Endothelial cell of umbilical vein (primary cell): ENCODE results near the gene OSBPL9. TPM values are rescaled to one million over a fixed set of nuclear protein-coding genes. Genes with fewer than 3 reads are reported as not detected.

ENCODE experiments used
- BruUV-seq: library from RNA; stranded (reverse); fragments of 400-500 nt; replicated peaks from 2 replicates; lab custom pipeline; 2021; lab: Mats Ljungman, UMichigan
- CTCF ChIA-PET: fragments of 300-600, 350-600 bp; sonication (Branson Sonifier 250); formaldehyde crosslinking; loops from one replicate; lab custom pipeline; 2021; ENCODE audit warnings: antibody characterized with exemption, inconsistent platforms; lab: Charles Lee
- POLR2A ChIA-PET: fragments of 300-600, 350-600 bp; sonication (Branson Sonifier 250); formaldehyde crosslinking; loops from one replicate; lab custom pipeline; 2021; ENCODE audit warnings: antibody characterized with exemption, inconsistent platforms; lab: Charles Lee
- DNase-seq: peaks from one replicate; pipeline ENCODE4 v3.0.0-alpha.2; 2011; ENCODE audit warnings: low read depth, low spot score
- FAIRE-seq: peaks from 2 replicates; lab custom pipeline; 2011; peaks lifted over from hg19 to GRCh38; lab: Jason Lieb, UNC
- H2AFZ ChIP-seq: 2 replicates; pipeline ENCODE4 v1.6.0; 2012; ENCODE audit warnings: low read depth, low read length, control low read depth, inconsistent platforms
- H3K27ac ChIP-seq: 2 replicates; pipeline ENCODE4 v1.5.1; 2011; ENCODE audit warnings: low read depth, mild to moderate bottlenecking, control low read depth, low read length, moderate library complexity; ENCODE audit not compliant: insufficient read depth
- H3K27me3 ChIP-seq, 2 experiments: 2 replicates each; pipeline versions ENCODE4 v1.6.0 to v1.6.1; 2011; ENCODE audit warnings: low read length in 2 of 2, mixed read lengths in 1 of 2; ENCODE audit not compliant: control insufficient read depth in 2 of 2, insufficient read depth in 2 of 2
- H3K36me3 ChIP-seq, 2 experiments: 2 replicates in 1 of 2; 3 replicates in 1 of 2; pipeline ENCODE4 v1.5.1; 2011; ENCODE audit warnings: low read length in 2 of 2, mild to moderate bottlenecking in 1 of 2, moderate library complexity in 1 of 2; ENCODE audit not compliant: control insufficient read depth in 2 of 2, insufficient read depth in 2 of 2; ENCODE audit errors: extremely low read depth in 1 of 2
- H3K4me1 ChIP-seq: 3 replicates; pipeline ENCODE4 v1.5.1; 2011; ENCODE audit warnings: mild to moderate bottlenecking, low read length; ENCODE audit not compliant: control insufficient read depth, insufficient read depth; ENCODE audit errors: extremely low read depth
- H3K4me2 ChIP-seq: 2 replicates; pipeline ENCODE4 v1.6.1; 2011; ENCODE audit warnings: low read length, control low read depth, mixed read lengths; ENCODE audit not compliant: insufficient read depth
- H3K4me3 ChIP-seq, 3 experiments: fragments of 200-600 bp in 1 of 3; sonication (generic), shearing (Covaris generic) in 1 of 3; replicated peaks in 1 of 3; 2 replicates each; pipeline ENCODE4 v1.5.1; 2011 to 2016; ENCODE audit warnings: control low read depth in 3 of 3, low read length in 3 of 3, mild to moderate bottlenecking in 2 of 3, inconsistent platforms in 1 of 3, low read depth in 1 of 3, moderate library complexity in 1 of 3; ENCODE audit not compliant: insufficient read depth in 1 of 3
- H3K79me2 ChIP-seq: 2 replicates; pipeline ENCODE4 v1.6.0; 2012; ENCODE audit warnings: low read length, inconsistent platforms; ENCODE audit not compliant: control insufficient read depth, insufficient read depth
- H3K9ac ChIP-seq: replicated peaks from 2 replicates; pipeline ENCODE3; 2011; ENCODE audit warnings: low read length, control low read depth; ENCODE audit not compliant: insufficient read depth; ENCODE audit errors: extremely low read depth
- H3K9me1 ChIP-seq: replicated peaks from 3 replicates; pipeline ENCODE4 v1.6.0; 2011; ENCODE audit warnings: mild to moderate bottlenecking, low read length; ENCODE audit not compliant: control insufficient read depth, insufficient read depth; ENCODE audit errors: extremely low read depth
- H3K9me3 ChIP-seq: replicated peaks from 2 replicates; pipeline ENCODE4 v1.5.1; 2012; ENCODE audit warnings: low read length, inconsistent platforms; ENCODE audit not compliant: control insufficient read depth, insufficient read depth
- H4K20me1 ChIP-seq: replicated peaks from 2 replicates; pipeline ENCODE3; 2011; ENCODE audit warnings: mild to moderate bottlenecking, low read length; ENCODE audit not compliant: control insufficient read depth, insufficient read depth; ENCODE audit errors: extremely low read depth
- FOS ChIP-seq: IDR thresholded peaks from 2 replicates; pipeline ENCODE4 v1.6.1; 2011; ENCODE audit warnings: mild to moderate bottlenecking, low read length, moderate library complexity, borderline replicate concordance; ENCODE audit not compliant: insufficient read depth
- GATA2 ChIP-seq: IDR thresholded peaks from 2 replicates; pipeline ENCODE4 v1.7.0; 2011; ENCODE audit warnings: low read depth, mild to moderate bottlenecking, moderate library complexity, mixed read lengths, low read length; ENCODE audit not compliant: insufficient read length, insufficient read depth
- JUN ChIP-seq: IDR thresholded peaks from 2 replicates; pipeline ENCODE4 v1.6.1; 2011; ENCODE audit warnings: borderline replicate concordance, low read depth; ENCODE audit not compliant: insufficient read length, insufficient read depth
- POLR2AphosphoS5 ChIP-seq: IDR thresholded peaks from 2 replicates; pipeline ENCODE4 v1.6.1; 2012; ENCODE audit warnings: low read depth, mild to moderate bottlenecking, control low read depth, low read length, moderate library complexity; ENCODE audit not compliant: insufficient read depth
- dilution Hi-C: fragments of 300-500 bp; cut with MboI; formaldehyde crosslinking; loops from one replicate; pipeline ENCODE4 v1.15.0; 2019; ENCODE audit warnings: low sequenced_read_pairs; ENCODE audit not compliant: extremely low pct_ligation_motif_present
- intact Hi-C: fragments of 100-400 bp; cut with micrococcal nuclease; formaldehyde crosslinking; loops from one replicate; pipeline ENCODE4 v1.10.0; 2022
- polyA plus RNA-seq, 4 experiments: library from polyadenylated mRNA; depleted of rRNA in 3 of 4; stranded (reverse) in 3 of 4; unstranded in 1 of 4; fragments of >200 nt; gene quantifications; 2 replicates each; pipeline versions ENCODE4 v1.2.1 to v1.2.3, GENCODE V29; 2011 to 2012; ENCODE audit warnings: missing spikeins in 1 of 4
- total RNA-seq: library from RNA; stranded (reverse); gene quantifications from 2 replicates; pipeline ENCODE4 v1.2.3, GENCODE V29; 2021
- TF ChIP-seq, protein P1 (sequence below), 2 donors: IDR thresholded peaks; 1 replicate in 1 of 2; 2 replicates in 1 of 2; pipeline ENCODE4 v1.5.1; 2011; ENCODE audit warnings: low read length in 2 of 2, mild to moderate bottlenecking in 2 of 2, moderate library complexity in 2 of 2, control low read depth in 1 of 2, inconsistent platforms in 1 of 2, low read depth in 1 of 2; ENCODE audit not compliant: insufficient read depth in 1 of 2; ENCODE audit errors: extremely low read depth in 1 of 2

OSBPL9 gene
- total and polyA plus RNA-seq, 2 donors (not counting 3 experiments of a cell fraction or from before 2014, with no cell fraction given): 46.2 to 80.3 TPM

DNA sequence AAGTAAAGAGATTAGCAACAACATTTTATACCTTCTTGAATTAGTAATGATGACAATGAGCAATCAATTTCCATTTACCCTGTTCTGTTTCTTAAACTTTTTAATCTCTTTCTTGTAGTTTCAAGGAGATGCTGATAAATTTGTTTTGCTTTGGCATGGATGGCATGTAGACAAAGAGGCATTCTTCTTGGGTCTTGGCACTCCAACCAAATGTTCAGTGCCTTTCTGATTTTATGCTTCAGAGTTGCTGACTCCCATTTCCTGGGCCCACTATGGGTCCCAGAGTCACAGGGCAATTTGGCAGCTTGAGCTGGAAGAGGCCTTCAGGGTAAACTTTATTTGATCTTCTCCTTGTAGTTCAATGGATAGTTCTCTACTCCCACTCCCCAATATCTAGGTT is 42.1 kb upstream of the OSBPL9 start:
- dilution Hi-C loops: no loop called here
- no peaks in the 10 kb centered on the region for H3K9me3 ChIP-seq
- BruUV-seq: no TSS peak
- H2AFZ ChIP-seq: no peak overlapping the region
- no peak overlapping the region for H3K27ac ChIP-seq
- H3K4me1 ChIP-seq: peaks cover 18% of the 10 kb centered on the region
- H3K4me2 ChIP-seq: no peak overlapping the region
- H3K9ac ChIP-seq: no peak overlapping the region
- H4K20me1 ChIP-seq: no peaks in the 10 kb centered on the region
- TF ChIP-seq FOS: no peak
- TF ChIP-seq, protein P1, sequence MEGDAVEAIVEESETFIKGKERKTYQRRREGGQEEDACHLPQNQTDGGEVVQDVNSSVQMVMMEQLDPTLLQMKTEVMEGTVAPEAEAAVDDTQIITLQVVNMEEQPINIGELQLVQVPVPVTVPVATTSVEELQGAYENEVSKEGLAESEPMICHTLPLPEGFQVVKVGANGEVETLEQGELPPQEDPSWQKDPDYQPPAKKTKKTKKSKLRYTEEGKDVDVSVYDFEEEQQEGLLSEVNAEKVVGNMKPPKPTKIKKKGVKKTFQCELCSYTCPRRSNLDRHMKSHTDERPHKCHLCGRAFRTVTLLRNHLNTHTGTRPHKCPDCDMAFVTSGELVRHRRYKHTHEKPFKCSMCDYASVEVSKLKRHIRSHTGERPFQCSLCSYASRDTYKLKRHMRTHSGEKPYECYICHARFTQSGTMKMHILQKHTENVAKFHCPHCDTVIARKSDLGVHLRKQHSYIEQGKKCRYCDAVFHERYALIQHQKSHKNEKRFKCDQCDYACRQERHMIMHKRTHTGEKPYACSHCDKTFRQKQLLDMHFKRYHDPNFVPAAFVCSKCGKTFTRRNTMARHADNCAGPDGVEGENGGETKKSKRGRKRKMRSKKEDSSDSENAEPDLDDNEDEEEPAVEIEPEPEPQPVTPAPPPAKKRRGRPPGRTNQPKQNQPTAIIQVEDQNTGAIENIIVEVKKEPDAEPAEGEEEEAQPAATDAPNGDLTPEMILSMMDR (IDR thresholded peaks at IDR 0.05; ENCODE audit: extremely low read depth in 1 of 2, insufficient read depth in 1 of 2, low read depth in 1 of 2, low read length in 2 of 2): no peak
- ChIA-PET CTCF (interaction anchor here (0.8 to 1.6 kb wide), 4 partner anchors 10 to 194 kb away, joined by 3 read pairs; no protein-coding TSS in a partner anchor), POLR2A (no interaction called here)
- H3K9me1 ChIP-seq: no peaks in the 10 kb centered on the region
- H3K36me3 ChIP-seq: no peaks in the 10 kb centered on the region
- intact Hi-C loops: no loop called here
- FAIRE-seq (no peak), DNase-seq (no peak)
- no peaks in the 10 kb centered on the region for H3K79me2 ChIP-seq
- no peaks in the 10 kb centered on the region for H3K27me3 ChIP-seq
- H3K4me3 ChIP-seq: no peak overlapping the region

DNA sequence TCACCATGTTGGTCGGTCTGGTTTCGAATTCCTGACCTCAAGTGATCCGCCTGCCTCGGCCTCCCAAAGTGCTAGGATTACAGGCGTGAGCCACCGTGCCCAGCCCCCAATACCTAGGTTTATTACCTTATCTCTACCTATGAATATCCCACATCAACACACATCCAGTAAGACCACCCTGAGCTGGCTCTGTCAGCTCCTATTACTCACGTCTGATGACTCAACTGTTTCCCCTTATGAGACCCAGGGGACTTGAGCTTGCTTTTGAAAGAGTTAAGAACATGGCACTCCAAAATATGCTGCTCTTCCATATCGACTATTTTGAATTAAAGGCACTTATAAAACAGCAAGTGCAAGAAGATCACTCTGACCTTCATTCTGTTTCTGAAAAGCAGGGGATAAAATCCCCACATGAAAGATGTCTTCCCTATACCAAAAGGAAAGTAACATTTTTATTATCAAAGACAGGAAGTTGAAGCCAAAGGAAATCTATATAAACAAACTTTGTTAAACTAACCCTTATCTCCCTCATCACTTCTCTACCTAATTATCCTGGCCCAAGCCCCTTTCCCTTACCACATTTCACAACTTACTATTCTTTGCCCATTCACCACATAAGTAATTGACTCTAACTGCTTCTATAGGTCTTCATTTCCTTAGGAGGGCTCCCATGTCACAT is 41.3 kb upstream of the OSBPL9 start:
- peak overlapping the region; percentile 74 for H2AFZ ChIP-seq
- peak overlapping the region in 1 of 3 experiments; percentile 12 for H3K4me3 ChIP-seq
- H3K79me2 ChIP-seq: no peaks in the 10 kb centered on the region
- FAIRE-seq (peak; percentile 80), DNase-seq (peak; percentile 62)
- no peaks in the 10 kb centered on the region for H3K36me3 ChIP-seq
- H4K20me1 ChIP-seq: no peaks in the 10 kb centered on the region
- H3K9ac ChIP-seq: no peak overlapping the region
- H3K4me1 ChIP-seq: peaks cover 10% of the 10 kb centered on the region
- no peaks in the 10 kb centered on the region for H3K27me3 ChIP-seq
- H3K4me2 ChIP-seq: peak overlapping the region; percentile 65
- intact Hi-C loops: no loop called here
- ChIA-PET CTCF (interaction anchor here (0.8 to 1.6 kb wide), 4 partner anchors 10 to 193 kb away, joined by 3 read pairs; no protein-coding TSS in a partner anchor), POLR2A (interaction anchor here (0.5 kb wide), 1 partner anchor 107 kb away, joined by 4 read pairs; no protein-coding TSS in a partner anchor)
- no TSS peak for BruUV-seq
- dilution Hi-C loops: no loop called here
- peak; percentile 51 for TF ChIP-seq GATA2
- no peak for TF ChIP-seq POLR2AphosphoS5
- peak; percentile 77 for TF ChIP-seq FOS
- TF ChIP-seq, protein P1 (IDR thresholded peaks at IDR 0.05; ENCODE audit: extremely low read depth in 1 of 2, insufficient read depth in 1 of 2, low read depth in 1 of 2, low read length in 2 of 2): no peak
- peak; percentile 30 for TF ChIP-seq JUN
- H3K9me3 ChIP-seq: no peaks in the 10 kb centered on the region
- H3K9me1 ChIP-seq: no peaks in the 10 kb centered on the region
- peak overlapping the region; percentile 41 for H3K27ac ChIP-seq
